ENCODE data around the gene FNDC3A.

- TF ChIP-seq EZH2 (IDR thresholded peaks at IDR 0.05; ENCODE audit: borderline replicate concordance, low read depth, low read length, severe bottlenecking) (no peak), CTCF (IDR thresholded peaks at IDR 0.05; ENCODE audit: borderline replicate concordance, extremely low read depth, low read length, poor library complexity, severe bottlenecking) (peak; percentile 77)
These were observed 264.3 kb downstream of the FNDC3A start for GRCh38 chr13:49240017-49240416.
